Measurements from ENCODE around the gene XRN1.
"Not testable (repeated sequence)": the region's sequence is repeated elsewhere in the genome, so short reads cannot be mapped to it uniquely, and the experiment has no call there.

XRN1 gene, protein sequence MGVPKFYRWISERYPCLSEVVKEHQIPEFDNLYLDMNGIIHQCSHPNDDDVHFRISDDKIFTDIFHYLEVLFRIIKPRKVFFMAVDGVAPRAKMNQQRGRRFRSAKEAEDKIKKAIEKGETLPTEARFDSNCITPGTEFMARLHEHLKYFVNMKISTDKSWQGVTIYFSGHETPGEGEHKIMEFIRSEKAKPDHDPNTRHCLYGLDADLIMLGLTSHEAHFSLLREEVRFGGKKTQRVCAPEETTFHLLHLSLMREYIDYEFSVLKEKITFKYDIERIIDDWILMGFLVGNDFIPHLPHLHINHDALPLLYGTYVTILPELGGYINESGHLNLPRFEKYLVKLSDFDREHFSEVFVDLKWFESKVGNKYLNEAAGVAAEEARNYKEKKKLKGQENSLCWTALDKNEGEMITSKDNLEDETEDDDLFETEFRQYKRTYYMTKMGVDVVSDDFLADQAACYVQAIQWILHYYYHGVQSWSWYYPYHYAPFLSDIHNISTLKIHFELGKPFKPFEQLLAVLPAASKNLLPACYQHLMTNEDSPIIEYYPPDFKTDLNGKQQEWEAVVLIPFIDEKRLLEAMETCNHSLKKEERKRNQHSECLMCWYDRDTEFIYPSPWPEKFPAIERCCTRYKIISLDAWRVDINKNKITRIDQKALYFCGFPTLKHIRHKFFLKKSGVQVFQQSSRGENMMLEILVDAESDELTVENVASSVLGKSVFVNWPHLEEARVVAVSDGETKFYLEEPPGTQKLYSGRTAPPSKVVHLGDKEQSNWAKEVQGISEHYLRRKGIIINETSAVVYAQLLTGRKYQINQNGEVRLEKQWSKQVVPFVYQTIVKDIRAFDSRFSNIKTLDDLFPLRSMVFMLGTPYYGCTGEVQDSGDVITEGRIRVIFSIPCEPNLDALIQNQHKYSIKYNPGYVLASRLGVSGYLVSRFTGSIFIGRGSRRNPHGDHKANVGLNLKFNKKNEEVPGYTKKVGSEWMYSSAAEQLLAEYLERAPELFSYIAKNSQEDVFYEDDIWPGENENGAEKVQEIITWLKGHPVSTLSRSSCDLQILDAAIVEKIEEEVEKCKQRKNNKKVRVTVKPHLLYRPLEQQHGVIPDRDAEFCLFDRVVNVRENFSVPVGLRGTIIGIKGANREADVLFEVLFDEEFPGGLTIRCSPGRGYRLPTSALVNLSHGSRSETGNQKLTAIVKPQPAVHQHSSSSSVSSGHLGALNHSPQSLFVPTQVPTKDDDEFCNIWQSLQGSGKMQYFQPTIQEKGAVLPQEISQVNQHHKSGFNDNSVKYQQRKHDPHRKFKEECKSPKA (N-terminal part only)
- 267 to 281 reads per million in 2 experiments for total RNA-seq

DNA sequence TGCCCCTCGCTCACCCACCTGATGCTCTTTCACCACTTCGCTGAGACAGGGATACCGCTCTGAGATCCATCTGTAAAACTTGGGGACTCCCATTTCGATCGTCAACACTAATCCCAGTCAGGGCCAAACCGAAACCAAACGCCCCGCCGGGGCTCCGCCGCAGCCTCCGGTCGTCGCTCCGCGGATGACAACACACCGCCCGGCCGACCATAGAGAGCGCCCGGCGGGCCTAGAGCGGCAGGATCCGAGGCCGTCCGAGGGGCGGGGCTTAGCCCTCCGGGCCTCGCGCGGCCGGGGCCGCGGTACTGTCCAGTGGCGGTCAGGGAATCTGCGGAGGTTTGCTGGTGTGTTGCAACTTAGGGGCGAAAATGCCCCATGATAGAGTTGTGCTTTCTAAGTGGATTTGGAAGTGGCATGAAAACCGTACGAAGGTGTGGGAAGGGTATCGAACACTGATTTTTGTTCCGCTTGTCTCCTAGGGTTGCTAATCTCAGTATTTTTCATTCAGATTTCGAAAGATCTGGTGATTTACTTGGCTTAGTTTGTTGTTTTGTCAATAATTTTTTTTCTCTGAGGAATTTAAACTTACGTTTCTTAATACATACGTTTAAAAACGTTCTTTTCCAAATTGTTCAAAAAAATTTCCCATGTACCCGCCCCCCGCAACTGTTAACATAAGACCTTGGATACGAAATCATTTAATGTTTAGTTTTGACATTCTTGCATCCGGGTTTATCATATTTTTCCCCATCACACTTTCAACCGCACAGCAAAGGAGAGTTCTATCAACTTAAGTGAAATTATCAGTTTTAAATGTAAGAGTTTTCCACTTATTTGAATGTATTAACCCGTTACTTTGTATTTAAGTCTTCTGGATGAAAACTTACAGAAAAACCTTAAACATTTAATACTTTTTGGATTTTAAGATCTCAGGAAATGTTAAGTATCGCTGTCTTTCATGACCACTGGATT, at the start of gene XRN1:
Gene XRN1, minus strand, starts transcription at position 186 of the 972 bp plus-strand sequence. Its CDS starts 93 bp downstream, at position 93.
- peak; percentile 90 for DNase-seq (ENCODE audit: low read depth)

DNA sequence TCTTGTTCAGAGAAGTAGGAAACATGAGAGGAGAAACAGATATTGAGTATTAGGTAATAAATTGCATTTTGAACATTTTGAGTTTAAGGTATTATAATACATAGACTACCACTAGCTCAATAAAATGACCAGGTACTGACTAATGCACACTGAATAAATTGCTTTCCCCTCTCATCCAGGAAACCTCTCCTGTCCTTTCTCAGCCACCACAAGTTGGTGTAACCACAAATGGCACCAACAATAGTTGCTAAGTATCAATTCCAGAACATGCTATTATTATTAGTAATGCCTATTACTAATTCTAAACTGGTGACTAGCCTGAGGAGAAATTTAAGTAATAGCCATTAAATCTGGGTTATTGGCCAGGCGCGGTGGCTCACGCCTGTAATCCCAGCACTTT, 47.3 kb upstream of the XRN1 start:
- no peak for DNase-seq (ENCODE audit: low read depth)

DNA sequence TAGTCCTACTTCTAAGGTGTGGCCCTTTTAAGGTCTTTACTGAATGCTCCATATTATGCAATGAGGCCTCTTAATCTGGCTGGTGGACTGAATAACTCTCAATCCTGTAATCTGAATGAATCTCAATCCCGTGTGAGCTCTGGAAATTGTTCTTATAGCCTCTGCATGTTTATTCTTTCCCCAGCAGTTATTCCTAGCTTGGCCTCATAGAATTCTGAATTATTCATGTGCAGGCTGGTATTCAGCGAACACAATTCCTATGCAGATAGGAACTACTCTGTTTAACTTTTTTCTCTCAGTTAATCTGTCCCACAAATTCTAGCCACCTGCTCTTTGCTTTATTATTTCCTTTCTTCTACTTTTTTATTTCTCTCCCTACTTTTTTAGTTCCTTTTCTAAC, 44.3 kb upstream of the XRN1 start:
- DNase-seq (ENCODE audit: low read depth), result no peak

DNA sequence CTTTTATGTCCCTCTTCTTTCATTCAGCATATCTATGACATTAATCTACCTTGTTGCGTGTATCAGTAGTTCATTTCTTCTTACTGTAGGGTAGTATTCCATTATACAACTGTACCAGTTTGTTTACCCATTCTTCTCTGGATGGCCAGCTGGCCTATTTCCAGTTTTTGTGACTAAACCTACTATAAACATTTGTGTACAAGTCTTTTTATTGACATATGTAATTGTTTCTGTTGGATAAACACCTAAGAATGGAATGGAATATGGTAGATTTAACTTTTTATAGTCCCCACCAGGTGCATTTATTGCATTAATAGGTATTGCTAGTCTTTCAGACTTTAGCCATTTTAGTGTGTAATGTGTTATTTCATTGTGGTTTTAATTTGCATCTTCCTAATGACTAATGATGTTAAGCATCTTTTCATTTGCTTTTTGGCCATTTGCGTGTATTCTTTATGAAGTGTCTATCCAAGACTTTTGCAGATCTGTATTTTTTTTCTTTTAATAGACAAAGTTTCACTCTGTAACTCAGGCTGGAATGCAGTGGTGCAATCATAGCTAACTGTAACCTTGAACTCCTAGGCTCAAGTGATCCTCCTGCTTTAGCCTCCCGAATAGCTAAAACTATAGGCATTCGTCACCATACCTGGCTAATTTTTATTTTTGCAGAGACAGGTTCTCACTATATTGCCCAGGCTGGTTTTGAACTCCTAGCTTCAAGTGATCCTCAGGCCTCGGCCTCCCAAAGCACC, 41.9 kb upstream of the XRN1 start:
- no peak for DNase-seq (ENCODE audit: low read depth)

DNA sequence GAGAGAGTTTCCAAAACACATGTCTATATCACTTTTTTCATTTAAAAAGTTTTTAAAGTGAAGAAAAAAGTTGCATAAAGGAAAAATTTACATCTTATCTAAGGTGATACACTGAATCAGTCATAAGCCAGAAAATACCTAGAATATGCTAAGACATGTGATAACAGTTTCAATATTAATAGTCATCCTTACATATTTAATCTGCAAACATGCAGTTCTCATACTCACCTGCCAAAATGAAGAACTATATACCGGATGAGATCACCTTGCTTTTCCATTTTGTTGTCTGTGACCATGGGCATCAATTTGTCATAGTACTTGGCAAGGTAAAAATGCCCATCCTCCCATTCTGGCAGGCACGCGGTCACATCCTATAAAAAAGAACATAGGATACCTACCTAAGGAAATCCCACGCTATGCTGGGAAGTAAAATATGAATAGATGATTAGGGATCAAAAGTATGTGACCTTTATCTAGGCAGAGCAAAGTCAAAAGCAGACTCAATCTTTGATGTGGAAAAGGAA, 37.1 kb upstream of the XRN1 start:
- DNase-seq (ENCODE audit: low read depth), result no peak

DNA sequence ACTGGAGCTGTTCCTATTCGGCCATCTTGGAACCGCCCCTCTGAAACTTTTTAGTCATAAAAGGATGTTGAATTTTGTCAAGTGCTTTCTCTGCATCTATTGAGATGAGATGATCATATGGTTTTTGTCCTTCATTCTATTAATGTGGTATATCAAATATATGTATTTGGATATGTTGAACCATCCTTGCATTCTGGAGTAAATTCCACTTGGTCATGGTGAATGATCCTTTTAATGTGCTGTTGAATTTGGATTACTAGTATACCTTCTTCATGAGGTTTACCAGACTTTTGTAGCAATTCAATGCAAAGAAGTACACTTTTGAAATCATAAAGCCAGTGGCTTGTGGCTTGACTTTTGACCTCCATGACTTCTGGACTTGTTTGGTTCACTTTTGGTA, 33.4 kb upstream of the XRN1 start:
- no peak for DNase-seq (ENCODE audit: low read depth)

DNA sequence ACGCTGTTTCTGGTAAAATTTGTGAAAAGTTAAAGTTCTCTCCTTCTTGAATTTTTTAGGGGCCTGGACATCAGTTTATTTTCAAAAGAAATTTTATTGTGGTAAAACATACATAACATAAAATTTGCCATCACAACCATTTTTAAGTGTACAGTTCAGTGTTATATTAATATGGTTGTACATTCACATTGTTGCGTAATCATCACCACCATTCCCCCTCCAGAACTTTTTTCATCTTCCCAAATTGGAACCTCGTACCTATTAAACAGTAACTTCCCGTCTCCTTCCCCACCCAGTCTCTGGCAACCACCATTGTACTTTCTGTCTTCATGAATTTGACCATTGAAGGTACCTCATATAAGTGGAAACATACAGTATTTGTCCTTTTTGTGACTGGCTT, 23.0 kb upstream of the XRN1 start:
- no peak for DNase-seq (ENCODE audit: low read depth)

DNA sequence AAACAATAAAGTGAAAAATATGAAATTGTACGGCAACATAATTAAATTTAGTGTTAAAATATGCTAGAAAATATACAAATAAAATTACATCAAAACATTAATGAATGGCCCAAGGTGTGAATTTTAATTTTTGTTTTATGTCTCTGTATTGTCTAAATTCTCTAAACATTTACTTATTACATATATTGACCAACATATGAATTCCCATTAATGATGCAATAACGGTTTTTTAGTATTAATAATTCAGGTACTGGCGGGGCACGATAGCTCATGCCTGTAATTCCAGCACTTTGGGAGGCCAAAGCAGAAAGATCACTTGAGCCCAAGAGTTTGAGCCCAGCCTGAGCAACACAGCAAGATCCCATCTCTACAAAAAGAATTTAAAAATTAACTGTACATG, 20.6 kb upstream of the XRN1 start:
- DNase-seq (ENCODE audit: low read depth), result no peak

DNA sequence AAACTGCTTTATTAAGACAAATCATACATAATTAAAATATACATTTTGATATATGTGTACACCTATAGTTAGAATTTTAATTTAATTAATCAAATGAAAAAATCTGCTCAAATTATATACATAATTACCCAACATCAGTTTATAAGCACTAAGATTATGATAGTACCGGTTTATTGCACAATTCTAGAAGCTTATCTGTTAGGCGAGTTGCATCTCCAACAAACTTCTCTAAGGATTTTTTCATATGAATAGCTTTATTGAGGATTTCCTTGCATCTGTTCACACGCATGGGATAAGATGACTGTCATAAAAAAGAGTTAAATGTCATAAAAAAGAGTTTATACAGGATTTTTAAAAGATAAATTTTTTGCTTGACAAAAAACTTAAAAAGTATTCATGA, 19.9 kb upstream of the XRN1 start:
- DNase-seq (ENCODE audit: low read depth), result no peak

DNA sequence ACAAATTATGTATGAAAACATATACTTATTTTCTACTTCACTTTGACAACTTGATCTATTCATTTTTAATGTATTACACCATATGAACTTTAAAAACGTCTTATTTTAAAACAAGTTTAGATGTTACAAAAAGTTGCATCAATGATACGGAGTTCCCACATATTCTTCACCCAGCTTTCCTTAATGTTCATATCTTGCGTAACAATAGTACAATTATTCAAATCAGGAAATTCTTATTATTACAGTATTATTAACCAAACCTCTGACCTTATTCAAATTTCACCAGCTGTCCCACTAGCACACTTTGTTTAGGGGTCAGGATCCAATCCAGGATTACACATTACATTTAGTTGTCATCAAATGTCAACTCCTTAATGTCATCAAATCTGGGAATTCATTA, 12.9 kb upstream of the XRN1 start:
- DNase-seq (ENCODE audit: low read depth), result no peak

DNA sequence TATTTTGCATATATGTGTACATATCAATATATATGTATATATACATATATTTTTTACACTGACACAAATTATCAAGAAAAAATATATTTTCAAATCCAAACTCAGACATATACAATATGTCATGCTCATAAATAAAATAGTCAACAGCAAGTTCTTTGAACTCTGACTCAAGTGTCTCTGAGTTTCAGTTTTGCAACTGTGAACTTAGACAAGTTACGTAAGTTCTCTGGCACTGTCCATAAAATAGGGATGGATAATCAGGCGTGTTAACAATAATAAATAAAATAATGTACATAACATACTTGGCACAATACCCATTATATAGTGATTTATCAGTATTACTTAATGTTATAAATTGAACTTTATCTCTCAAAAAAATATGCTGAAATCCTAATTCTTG, 12.1 kb upstream of the XRN1 start:
- DNase-seq (ENCODE audit: low read depth), result no peak

DNA sequence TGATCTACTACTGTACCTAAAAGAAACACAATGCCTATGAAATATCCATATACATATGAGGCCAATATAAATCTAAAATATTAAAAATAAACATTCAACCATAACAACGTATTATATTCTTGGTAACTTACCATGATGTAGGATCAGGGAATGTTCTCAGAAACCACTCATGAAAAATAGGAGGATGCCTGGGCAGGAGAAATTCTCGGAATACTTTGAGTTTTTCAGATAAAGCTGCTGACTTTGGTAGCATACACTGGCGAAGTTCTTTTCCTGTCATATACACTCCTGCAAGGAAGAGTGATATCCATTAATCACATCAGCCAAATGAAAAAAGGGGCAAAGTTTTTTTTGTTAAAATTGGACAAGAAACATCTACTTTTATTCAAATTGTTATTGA, 11.3 kb upstream of the XRN1 start:
- no peak for DNase-seq (ENCODE audit: low read depth)

DNA sequence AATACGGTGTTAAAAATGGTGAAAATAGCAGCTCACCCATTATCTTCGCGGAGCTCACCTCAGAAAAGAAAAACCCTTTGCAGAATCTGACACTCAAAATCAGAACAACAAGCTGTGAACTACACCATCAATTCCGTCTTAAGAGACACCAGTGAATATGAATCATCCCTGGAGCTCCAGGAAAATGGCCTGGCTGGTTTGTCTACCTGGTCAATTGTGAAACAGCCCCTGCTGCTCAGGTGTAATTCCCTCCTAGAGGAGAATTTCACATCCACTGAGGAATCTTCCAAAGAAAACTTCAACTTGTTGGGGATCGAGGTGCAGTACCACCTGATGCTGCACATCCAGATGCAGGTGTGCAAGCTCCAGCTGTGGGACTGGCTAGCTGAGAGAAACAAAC, 3.0 kb upstream of the XRN1 start:
- DNase-seq (ENCODE audit: low read depth), result no peak

DNA sequence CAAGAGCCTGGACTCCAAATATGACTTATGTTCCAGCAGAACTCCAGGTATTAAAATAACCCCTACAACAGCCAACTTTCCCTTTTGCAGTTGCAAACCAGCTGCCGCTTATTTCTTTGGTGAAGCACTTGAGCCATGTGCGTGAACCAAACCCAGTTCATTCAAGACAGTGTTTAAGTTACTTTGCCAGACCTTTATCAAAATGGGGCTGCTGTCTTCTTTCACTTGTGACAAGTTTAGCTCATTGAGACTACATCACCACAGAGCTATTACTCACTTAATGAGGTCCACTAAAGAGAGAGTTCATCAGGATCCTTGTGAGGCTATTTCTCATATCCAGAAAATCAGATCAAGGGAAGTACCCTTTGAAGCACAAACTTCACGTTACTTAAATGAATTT, 2.4 kb upstream of the XRN1 start:
- DNase-seq (ENCODE audit: low read depth), result no peak

DNA sequence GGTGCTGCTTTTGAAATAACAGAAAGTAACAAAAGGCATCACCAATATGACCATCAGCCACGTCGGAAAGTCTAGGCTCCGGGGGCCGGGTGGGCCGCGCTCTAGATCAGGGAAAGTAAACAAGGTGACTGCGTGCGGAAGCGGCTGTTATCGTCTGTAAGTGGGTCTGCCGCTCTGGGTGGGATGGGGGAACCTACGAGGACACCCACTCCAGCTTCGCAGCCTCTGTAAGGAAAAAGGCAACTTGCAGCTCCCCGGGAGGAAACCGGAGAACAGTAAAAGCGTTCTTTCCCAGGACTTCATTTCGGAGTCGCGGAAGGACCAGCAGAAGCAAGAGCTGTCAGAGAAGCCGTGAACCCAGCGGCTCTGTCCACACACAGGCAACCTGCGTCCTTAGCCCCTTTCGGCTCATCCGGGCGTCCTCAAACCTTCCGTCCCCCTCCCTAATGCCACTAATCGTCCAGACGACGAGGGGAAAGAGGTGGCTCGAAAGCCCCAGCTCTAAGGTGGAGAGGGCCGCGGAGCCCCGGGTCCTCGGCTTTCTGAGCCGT, 461 bp downstream of the XRN1 start:
- DNase-seq (ENCODE audit: low read depth), result peak; percentile 18

DNA sequence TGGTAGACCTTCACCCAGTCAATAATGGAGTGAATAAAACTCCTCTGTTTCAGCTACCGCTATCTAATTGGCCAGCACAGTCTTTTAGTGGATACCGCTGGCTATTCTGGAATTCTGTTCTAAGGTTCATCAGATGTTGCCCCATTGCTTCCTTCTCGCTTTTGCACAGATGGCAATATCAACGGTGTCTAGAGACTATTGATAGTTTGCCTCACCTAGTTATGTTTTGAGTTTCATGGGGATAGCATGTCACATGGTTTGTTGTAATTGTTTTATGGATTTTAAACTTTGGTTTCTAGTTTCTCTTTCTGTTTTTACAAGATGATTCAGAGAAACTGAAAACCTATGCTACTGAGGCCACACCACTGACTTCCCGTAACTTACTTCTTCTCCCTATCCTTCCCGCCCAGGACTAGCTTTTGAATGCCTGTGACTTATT, 2.0 kb downstream of the XRN1 start:
- no peak for DNase-seq (ENCODE audit: low read depth)

DNA sequence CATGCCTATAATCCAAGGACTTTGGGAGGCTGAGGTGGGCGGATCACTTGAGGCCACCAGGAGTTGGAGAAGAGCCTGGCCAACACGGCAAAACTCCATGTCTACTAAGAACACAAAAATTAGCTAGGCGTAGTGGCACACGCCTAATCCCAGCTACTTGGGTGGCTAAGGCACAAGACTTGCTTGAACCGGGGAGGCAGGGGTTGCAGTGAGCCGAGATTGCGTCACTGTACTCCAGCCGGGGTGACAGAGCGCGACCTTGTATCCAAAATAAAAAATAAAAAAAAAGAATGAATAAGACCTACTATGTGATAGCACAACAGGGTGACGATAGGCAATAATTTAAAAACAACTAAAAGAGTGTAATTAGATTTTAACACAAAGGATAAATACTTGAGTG, 3.5 kb downstream of the XRN1 start:
- no peak for DNase-seq (ENCODE audit: low read depth)

DNA sequence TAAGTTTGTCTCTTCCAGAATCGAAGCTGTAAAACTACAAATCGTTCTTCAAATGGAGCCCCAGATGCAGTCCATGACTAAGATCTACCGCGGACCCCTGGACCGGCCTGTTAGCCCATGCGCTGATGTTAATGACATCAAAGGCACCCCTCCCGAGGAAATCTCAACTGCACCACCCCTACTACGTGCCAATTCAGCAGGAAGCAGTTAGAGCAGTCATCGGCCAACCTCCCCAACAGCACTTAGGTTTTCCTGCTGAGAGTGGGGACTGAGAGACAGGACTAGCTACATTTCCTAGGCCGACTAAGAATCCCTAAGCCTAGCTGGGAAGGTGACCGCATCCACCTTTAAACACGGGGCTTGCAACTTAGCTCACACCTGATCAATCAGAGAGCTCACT, 4.8 kb downstream of the XRN1 start:
- DNase-seq (ENCODE audit: low read depth), result not testable (repeated sequence)

DNA sequence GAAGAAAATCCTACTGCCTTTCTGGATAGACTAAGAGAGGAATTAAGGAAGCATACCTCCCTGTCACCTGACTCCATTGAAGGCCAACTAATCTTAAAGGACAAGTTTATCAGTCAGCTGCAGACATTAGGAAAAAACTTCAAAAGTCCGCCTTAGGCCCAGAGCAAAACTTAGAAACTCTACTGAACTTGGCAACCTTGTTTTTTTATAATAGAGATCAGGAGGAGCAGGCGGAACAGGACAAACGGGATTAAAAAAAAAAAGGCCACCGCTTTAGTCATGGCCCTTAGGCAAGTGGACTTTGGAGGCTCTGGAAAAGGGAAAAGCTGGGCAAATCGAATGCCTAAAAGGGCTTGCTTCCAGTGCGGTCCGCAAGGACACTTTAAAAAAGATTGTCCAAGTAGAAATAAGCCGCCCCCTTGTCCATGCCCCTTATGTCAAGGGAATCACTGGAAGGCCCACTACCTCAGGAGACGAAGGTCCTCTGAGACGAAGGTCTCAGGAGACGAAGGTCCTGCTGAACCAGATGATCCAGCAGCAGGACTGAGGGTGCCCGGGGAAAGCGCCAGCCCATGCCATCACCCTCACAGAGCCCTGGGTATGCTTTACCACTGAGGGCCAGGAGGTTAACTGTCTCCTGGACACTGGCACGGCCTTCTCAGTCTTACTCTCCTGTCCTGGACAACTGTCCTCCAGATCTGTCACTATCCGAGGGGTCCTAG, 8.2 kb downstream of the XRN1 start:
- DNase-seq (ENCODE audit: low read depth), result not testable (repeated sequence)

All from T follicular helper cell (primary cell).